ENCODE measurements around the gene CDH22. TPM values are rescaled to one million over a fixed set of nuclear protein-coding genes. Genes with fewer than 3 reads are reported as not detected.
A peak's percentile ranks its signal among the peaks of the same experiment; 100 is the strongest.

Gene CDH22
- total RNA-seq, 1 experiment from 2014 or later = 6.4 TPM

GRCh38 chr20:46330072-46330763 is 21.9 kb upstream of the CDH22 start:
- no peaks in the 10 kb centered on the region for H3K9me3 ChIP-seq (ENCODE audit: low read length)
- peak overlapping the region; percentile 57 for H3K4me3 ChIP-seq (ENCODE audit: low read length)
- no peaks in the 10 kb centered on the region for H3K9me2 ChIP-seq (replicated peaks; ENCODE audit: insufficient read depth, low read length)
- no peak overlapping the region for H2AFZ ChIP-seq (ENCODE audit: low read length)
- H3K4me2 ChIP-seq (ENCODE audit: low read depth, low read length, poor library complexity, severe bottlenecking) = peak overlapping the region; percentile 96
- no peaks in the 10 kb centered on the region for H3K79me2 ChIP-seq (ENCODE audit: low read length)
- H3K36me3 ChIP-seq (ENCODE audit: insufficient read depth, low read length) = no peaks in the 10 kb centered on the region
- DNase-seq = peak; percentile 95
- H4K20me1 ChIP-seq (ENCODE audit: insufficient read depth, low read depth, low read length) = no peaks in the 10 kb centered on the region
- peaks cover 93% of the 10 kb centered on the region for H3K4me1 ChIP-seq (ENCODE audit: low read length)
- H3K27me3 ChIP-seq (ENCODE audit: low read length) = no peaks in the 10 kb centered on the region
- H3K27ac ChIP-seq (ENCODE audit: low read length) = peak overlapping the region; percentile 100
- peak overlapping the region; percentile 84 for H3K9ac ChIP-seq (ENCODE audit: low read length)

- H3K4me2 ChIP-seq (ENCODE audit: low read depth, low read length, poor library complexity, severe bottlenecking) = peak overlapping the region; percentile 96
- no peaks in the 10 kb centered on the region for H3K79me2 ChIP-seq (ENCODE audit: low read length)
- H2AFZ ChIP-seq (ENCODE audit: low read length) = no peak overlapping the region
- H3K27ac ChIP-seq (ENCODE audit: low read length) = peak overlapping the region; percentile 100
- no peak overlapping the region for H3K4me3 ChIP-seq (ENCODE audit: low read length)
- no peaks in the 10 kb centered on the region for H3K36me3 ChIP-seq (ENCODE audit: insufficient read depth, low read length)
- H3K4me1 ChIP-seq (ENCODE audit: low read length) = peaks cover 76% of the 10 kb centered on the region
- peak overlapping the region; percentile 82 for H3K9ac ChIP-seq (ENCODE audit: low read length)
- H3K9me2 ChIP-seq (replicated peaks; ENCODE audit: insufficient read depth, low read length) = no peaks in the 10 kb centered on the region
- H3K9me3 ChIP-seq (ENCODE audit: low read length) = no peaks in the 10 kb centered on the region
- no peaks in the 10 kb centered on the region for H4K20me1 ChIP-seq (ENCODE audit: insufficient read depth, low read depth, low read length)
- no peak for DNase-seq
- no peaks in the 10 kb centered on the region for H3K27me3 ChIP-seq (ENCODE audit: low read length)
Observed at GRCh38 chr20:46328200-46328882, 20.0 kb upstream of the CDH22 start.

- Histone ChIP-seq H3K27ac (ENCODE audit: low read length) (no peak overlapping the region), H3K36me3 (ENCODE audit: insufficient read depth, low read length) (no peaks in the 10 kb centered on the region), H3K4me3 (ENCODE audit: low read length) (no peak overlapping the region), H4K20me1 (ENCODE audit: insufficient read depth, low read depth, low read length) (no peaks in the 10 kb centered on the region), H3K9me3 (ENCODE audit: low read length) (no peaks in the 10 kb centered on the region), H2AFZ (ENCODE audit: low read length) (no peak overlapping the region), H3K9me2 (replicated peaks; ENCODE audit: insufficient read depth, low read length) (no peaks in the 10 kb centered on the region), H3K79me2 (ENCODE audit: low read length) (no peaks in the 10 kb centered on the region), H3K4me1 (ENCODE audit: low read length) (peaks cover 68% of the 10 kb centered on the region), H3K4me2 (ENCODE audit: low read depth, low read length, poor library complexity, severe bottlenecking) (no peak overlapping the region), H3K9ac (ENCODE audit: low read length) (peak overlapping the region; percentile 14; the same call in 1 of the 2 replicates), H3K27me3 (ENCODE audit: low read length) (no peaks in the 10 kb centered on the region)
- DNase-seq = no peak
Observed at GRCh38 chr20:46327557-46327956, 19.3 kb upstream of the CDH22 start.

GRCh38 chr20:46325789-46326188 is 17.5 kb upstream of the CDH22 start:
- H3K27me3 ChIP-seq (ENCODE audit: low read length) = no peaks in the 10 kb centered on the region
- no peaks in the 10 kb centered on the region for H3K9me2 ChIP-seq (replicated peaks; ENCODE audit: insufficient read depth, low read length)
- no peak overlapping the region for H2AFZ ChIP-seq (ENCODE audit: low read length)
- no peak overlapping the region for H3K27ac ChIP-seq (ENCODE audit: low read length)
- H3K9ac ChIP-seq (ENCODE audit: low read length) = no peak overlapping the region
- no peaks in the 10 kb centered on the region for H3K36me3 ChIP-seq (ENCODE audit: insufficient read depth, low read length)
- H3K4me2 ChIP-seq (ENCODE audit: low read depth, low read length, poor library complexity, severe bottlenecking) = no peak overlapping the region
- no peak for DNase-seq
- H3K4me3 ChIP-seq (ENCODE audit: low read length) = no peak overlapping the region
- no peaks in the 10 kb centered on the region for H4K20me1 ChIP-seq (ENCODE audit: insufficient read depth, low read depth, low read length)
- H3K79me2 ChIP-seq (ENCODE audit: low read length) = no peaks in the 10 kb centered on the region
- peaks cover 62% of the 10 kb centered on the region for H3K4me1 ChIP-seq (ENCODE audit: low read length)
- no peaks in the 10 kb centered on the region for H3K9me3 ChIP-seq (ENCODE audit: low read length)

- Histone ChIP-seq H3K4me1 (ENCODE audit: low read length) (peaks cover 62% of the 10 kb centered on the region), H2AFZ (ENCODE audit: low read length) (no peak overlapping the region), H3K9ac (ENCODE audit: low read length) (no peak overlapping the region), H3K9me2 (replicated peaks; ENCODE audit: insufficient read depth, low read length) (no peaks in the 10 kb centered on the region), H3K9me3 (ENCODE audit: low read length) (no peaks in the 10 kb centered on the region), H3K79me2 (ENCODE audit: low read length) (no peaks in the 10 kb centered on the region), H3K27me3 (ENCODE audit: low read length) (no peaks in the 10 kb centered on the region), H3K36me3 (ENCODE audit: insufficient read depth, low read length) (no peaks in the 10 kb centered on the region), H4K20me1 (ENCODE audit: insufficient read depth, low read depth, low read length) (no peaks in the 10 kb centered on the region), H3K27ac (ENCODE audit: low read length) (no peak overlapping the region), H3K4me2 (ENCODE audit: low read depth, low read length, poor library complexity, severe bottlenecking) (no peak overlapping the region), H3K4me3 (ENCODE audit: low read length) (no peak overlapping the region)
- peak; percentile 67 for DNase-seq
Observed at GRCh38 chr20:46324960-46325703, 16.8 kb upstream of the CDH22 start.

GRCh38 chr20:46324379-46324778 is 16.1 kb upstream of the CDH22 start:
- H3K36me3 ChIP-seq (ENCODE audit: insufficient read depth, low read length) = no peaks in the 10 kb centered on the region
- H3K9me2 ChIP-seq (replicated peaks; ENCODE audit: insufficient read depth, low read length) = no peaks in the 10 kb centered on the region
- H3K9me3 ChIP-seq (ENCODE audit: low read length) = no peaks in the 10 kb centered on the region
- no peak for DNase-seq
- H3K79me2 ChIP-seq (ENCODE audit: low read length) = no peaks in the 10 kb centered on the region
- no peak overlapping the region for H3K27ac ChIP-seq (ENCODE audit: low read length)
- no peak overlapping the region for H3K9ac ChIP-seq (ENCODE audit: low read length)
- no peak overlapping the region for H2AFZ ChIP-seq (ENCODE audit: low read length)
- H3K4me3 ChIP-seq (ENCODE audit: low read length) = no peak overlapping the region
- no peaks in the 10 kb centered on the region for H3K27me3 ChIP-seq (ENCODE audit: low read length)
- H3K4me1 ChIP-seq (ENCODE audit: low read length) = peaks cover 58% of the 10 kb centered on the region
- no peaks in the 10 kb centered on the region for H4K20me1 ChIP-seq (ENCODE audit: insufficient read depth, low read depth, low read length)
- no peak overlapping the region for H3K4me2 ChIP-seq (ENCODE audit: low read depth, low read length, poor library complexity, severe bottlenecking)

GRCh38 chr20:46323557-46323956 is 15.3 kb upstream of the CDH22 start:
- no peaks in the 10 kb centered on the region for H4K20me1 ChIP-seq (ENCODE audit: insufficient read depth, low read depth, low read length)
- H3K36me3 ChIP-seq (ENCODE audit: insufficient read depth, low read length) = no peaks in the 10 kb centered on the region
- no peak overlapping the region for H3K4me2 ChIP-seq (ENCODE audit: low read depth, low read length, poor library complexity, severe bottlenecking)
- no peaks in the 10 kb centered on the region for H3K9me3 ChIP-seq (ENCODE audit: low read length)
- DNase-seq = no peak
- no peak overlapping the region for H3K27ac ChIP-seq (ENCODE audit: low read length)
- no peaks in the 10 kb centered on the region for H3K27me3 ChIP-seq (ENCODE audit: low read length)
- no peaks in the 10 kb centered on the region for H3K9me2 ChIP-seq (replicated peaks; ENCODE audit: insufficient read depth, low read length)
- no peaks in the 10 kb centered on the region for H3K79me2 ChIP-seq (ENCODE audit: low read length)
- peaks cover 50% of the 10 kb centered on the region for H3K4me1 ChIP-seq (ENCODE audit: low read length)
- no peak overlapping the region for H3K4me3 ChIP-seq (ENCODE audit: low read length)
- H2AFZ ChIP-seq (ENCODE audit: low read length) = no peak overlapping the region
- no peak overlapping the region for H3K9ac ChIP-seq (ENCODE audit: low read length)

- H3K27me3 ChIP-seq (ENCODE audit: low read length) = no peaks in the 10 kb centered on the region
Observed at GRCh38 chr20:46322641-46323040, 14.3 kb upstream of the CDH22 start.

More at GRCh38 chr20:46322641-46323040, 14.3 kb upstream of the CDH22 start:
- no peaks in the 10 kb centered on the region for H4K20me1 ChIP-seq (ENCODE audit: insufficient read depth, low read depth, low read length)
- no peak overlapping the region for H3K27ac ChIP-seq (ENCODE audit: low read length)
- H3K36me3 ChIP-seq (ENCODE audit: insufficient read depth, low read length) = no peaks in the 10 kb centered on the region
- no peak overlapping the region for H2AFZ ChIP-seq (ENCODE audit: low read length)
- no peaks in the 10 kb centered on the region for H3K79me2 ChIP-seq (ENCODE audit: low read length)
- peaks cover 42% of the 10 kb centered on the region for H3K4me1 ChIP-seq (ENCODE audit: low read length)
- H3K4me2 ChIP-seq (ENCODE audit: low read depth, low read length, poor library complexity, severe bottlenecking) = no peak overlapping the region
- H3K9ac ChIP-seq (ENCODE audit: low read length) = no peak overlapping the region
- H3K9me3 ChIP-seq (ENCODE audit: low read length) = no peaks in the 10 kb centered on the region
- no peaks in the 10 kb centered on the region for H3K9me2 ChIP-seq (replicated peaks; ENCODE audit: insufficient read depth, low read length)
- DNase-seq = no peak
- no peak overlapping the region for H3K4me3 ChIP-seq (ENCODE audit: low read length)

Data from Karpas-422 (cell line).